Measurements from ENCODE around the gene TMEM260.

The TMEM260 gene

GRCh38 chr14:56694609-56695008, 115.0 kb downstream of the TMEM260 start:
- TF ChIP-seq ZBTB7A (IDR thresholded peaks at IDR 0.05; ENCODE audit: low read depth) (no peak), NFIC (IDR thresholded peaks at IDR 0.05) (no peak), TAF1 (IDR thresholded peaks at IDR 0.05; ENCODE audit: low read depth) (no peak), FOXM1 (IDR thresholded peaks at IDR 0.05; ENCODE audit: borderline replicate concordance, low read depth) (no peak), EGR1 (IDR thresholded peaks at IDR 0.05) (no peak), RAD21 (IDR thresholded peaks at IDR 0.05; ENCODE audit: low read depth) (no peak), CREB1 (IDR thresholded peaks at IDR 0.05; ENCODE audit: low read depth) (no peak), TCF12 (IDR thresholded peaks at IDR 0.05; ENCODE audit: low read depth) (no peak), REST (IDR thresholded peaks at IDR 0.05; ENCODE audit: low read depth) (no peak)

Measured in Ishikawa (cell line).